Activated effector memory CD4-positive, alpha-beta T cell treated with Interleukin-2 at 50 U/mL for 16 hours (primary cell): ENCODE data around the gene CD84.
"Not testable (repeated sequence)": the region's sequence is repeated elsewhere in the genome, so short reads cannot be mapped to it uniquely, and the experiment has no call there.

Experiments
- DNase-seq: peaks from one replicate; pipeline ENCODE4 v3.0.0-alpha.2; 2020

The CD84 gene

DNA sequence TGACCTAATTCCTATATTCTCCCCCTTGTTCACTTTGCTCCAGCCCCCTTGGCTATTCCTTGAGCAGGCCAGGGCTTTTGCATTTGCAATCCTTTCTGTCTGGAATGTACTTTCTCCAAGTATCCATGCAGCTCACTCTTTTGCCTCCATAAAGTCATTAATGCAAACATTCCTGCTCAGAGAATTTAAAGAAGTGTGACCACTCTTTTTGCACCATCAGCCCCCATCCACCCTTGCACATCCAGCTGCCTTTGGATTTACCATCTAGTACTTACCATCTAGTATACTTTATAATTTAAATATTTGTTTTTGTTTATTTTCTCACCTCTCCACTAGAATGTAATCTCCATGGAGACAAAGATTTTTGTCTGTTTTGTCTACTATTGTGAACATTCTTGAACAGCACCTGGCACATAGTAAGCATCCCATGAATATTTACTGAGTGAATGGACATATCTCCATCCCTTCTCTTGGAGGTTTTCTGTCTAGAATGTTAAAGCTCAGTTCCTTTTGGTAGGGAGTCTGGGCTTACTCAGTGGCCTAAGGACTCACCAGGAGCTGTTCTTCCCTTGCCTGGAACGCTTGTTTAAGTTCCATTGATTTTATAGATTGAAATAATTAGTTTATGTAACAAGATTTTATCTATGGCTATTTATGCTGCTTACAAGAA is 78.8 kb downstream of the CD84 start:
- no peak for DNase-seq

DNA sequence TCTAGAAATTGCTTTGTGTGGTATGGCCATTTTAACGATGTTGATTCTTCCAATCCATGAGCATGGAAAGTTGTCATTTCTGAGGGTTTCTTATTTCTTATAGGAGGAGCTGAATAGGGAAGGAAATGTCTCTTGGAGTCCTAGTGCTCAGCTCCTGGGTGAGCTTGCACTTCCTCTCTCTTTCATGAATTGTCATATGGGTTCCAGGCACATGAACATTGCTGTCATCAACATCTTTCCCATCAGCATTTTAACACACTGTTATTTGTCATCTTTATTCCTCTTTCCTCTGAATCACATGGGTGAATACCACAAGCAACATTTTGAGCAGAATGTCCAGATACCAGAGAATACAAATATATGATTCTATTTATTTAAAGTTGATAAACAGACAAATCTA is 79.7 kb downstream of the CD84 start:
- no peak for DNase-seq

DNA sequence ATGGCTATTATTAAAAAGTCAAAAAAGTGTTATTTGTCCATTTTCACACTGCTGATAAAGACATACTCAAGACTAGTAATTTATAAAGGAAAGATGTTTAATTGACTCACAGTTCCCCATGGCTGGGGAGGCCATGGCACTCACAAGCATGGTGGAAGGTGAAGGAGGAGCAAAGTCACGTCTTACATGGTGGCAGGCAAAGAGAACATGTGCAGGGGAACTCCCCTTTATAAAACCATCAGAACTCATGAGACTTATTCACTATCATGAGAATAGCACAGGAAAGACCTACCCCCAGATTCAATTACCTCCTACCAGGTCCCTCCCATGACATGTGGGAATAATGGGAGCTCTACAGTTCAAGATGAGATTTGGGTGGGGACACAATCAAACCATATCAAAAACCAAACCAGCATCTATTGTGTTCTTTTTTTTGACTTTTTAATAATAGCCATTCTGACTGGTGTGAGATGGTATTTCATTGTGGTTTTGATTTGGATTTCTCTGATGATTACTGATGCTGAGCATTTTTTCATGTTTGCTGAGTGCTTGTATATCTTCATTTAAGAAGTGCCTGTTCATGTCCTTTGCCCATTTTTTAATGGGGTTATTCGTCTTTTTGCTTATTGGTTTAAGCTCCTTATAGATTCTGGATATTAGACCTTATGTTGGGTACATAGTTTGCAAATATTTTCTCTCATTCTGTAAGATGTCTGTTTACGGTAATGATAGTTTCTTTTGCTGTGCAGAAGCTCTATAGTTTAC is 80.8 kb downstream of the CD84 start:
- DNase-seq: not testable (repeated sequence)

DNA sequence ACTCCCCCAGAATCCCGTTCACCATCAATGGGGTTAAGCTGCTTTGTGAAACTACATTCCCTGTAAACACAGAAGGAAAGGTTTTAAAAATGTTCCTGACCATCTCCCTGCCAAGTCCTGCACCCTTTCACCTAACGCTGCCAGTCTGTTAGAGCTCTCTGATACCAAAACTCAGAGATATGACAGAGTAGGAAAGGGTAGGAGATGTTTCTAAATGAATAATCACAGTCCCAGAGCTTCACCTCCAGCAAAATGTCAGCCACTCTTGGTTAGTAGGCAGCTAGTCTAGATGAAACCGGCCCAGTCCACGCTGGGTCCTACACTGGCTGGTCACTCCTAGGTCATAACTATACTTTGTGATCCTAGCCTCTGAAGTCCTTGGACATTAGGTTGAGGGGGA is 83.0 kb downstream of the CD84 start:
- no peak for DNase-seq

DNA sequence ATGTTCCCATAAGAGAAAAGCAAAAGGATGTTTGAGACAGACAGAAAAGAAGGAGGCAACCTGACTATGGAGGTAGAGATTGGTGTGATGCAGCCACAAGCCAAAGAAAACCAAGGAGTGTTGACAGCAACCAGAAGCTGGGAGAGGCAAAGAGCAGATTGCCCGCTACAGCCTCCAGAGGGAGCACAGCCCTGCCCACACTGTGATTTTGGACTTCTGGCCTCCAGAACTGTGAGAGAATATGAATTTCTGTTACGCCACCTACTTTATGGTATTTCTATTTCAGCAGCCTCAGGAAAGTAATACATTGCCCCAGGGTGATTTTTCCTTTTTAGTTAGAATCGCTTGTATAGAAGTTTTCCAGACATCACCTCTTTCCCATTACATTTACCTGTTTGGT is 84.7 kb downstream of the CD84 start:
- no peak for DNase-seq

DNA sequence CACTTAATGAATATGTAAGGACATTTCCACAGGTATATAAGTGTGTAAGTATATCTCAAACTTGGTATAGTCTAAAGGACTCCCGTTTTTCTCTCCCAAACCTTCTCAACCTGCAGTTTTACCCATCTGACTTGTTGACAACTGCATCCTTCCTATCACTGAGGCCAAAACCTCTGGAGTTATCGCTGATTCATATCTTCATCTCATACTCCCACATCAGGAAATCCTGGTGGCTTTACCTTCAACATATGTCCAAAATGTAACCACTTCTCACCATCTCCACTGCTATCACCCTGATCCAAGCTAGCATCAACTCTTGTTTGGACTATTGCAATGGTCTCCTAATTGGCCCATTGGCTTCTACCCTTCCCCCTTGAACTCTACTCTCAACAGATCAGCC is 86.7 kb downstream of the CD84 start:
- DNase-seq: no peak

DNA sequence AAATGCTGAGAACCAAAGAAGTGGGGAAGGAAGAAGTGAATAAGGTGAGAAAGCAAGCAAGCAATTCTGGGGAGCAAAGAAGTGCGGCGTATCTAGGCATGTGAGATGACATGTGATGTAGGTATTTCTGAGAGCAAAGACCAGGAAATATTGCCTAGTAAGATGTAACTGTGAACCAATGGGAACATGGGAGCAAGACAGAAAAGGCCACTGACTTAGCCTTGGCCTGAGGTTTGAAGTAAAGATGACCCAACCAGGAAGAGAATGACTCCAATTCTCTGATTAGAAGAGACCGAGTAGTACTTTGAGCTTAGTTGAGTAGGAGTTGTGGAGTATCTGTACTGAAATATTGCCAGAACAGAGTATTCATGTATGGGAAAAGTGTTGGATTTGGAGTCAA is 87.3 kb downstream of the CD84 start:
- no peak for DNase-seq
